GM12892 (cell line): ENCODE results near the gene NOL4L.

Experiments
- POLR2A ChIP-seq: IDR thresholded peaks from 2 replicates; pipeline ENCODE4 v1.6.1; 2011; ENCODE audit warnings: low read depth, low read length, control low read depth
- POLR2AphosphoS5 ChIP-seq: IDR thresholded peaks from 2 replicates; pipeline ENCODE4 v1.6.1; 2011; ENCODE audit warnings: low read depth, low read length, control low read depth
- TAF1 ChIP-seq: IDR thresholded peaks from 2 replicates; pipeline ENCODE4 v1.6.1; 2011; ENCODE audit warnings: low read depth, mild to moderate bottlenecking, control low read depth, low read length, borderline replicate concordance

DNA sequence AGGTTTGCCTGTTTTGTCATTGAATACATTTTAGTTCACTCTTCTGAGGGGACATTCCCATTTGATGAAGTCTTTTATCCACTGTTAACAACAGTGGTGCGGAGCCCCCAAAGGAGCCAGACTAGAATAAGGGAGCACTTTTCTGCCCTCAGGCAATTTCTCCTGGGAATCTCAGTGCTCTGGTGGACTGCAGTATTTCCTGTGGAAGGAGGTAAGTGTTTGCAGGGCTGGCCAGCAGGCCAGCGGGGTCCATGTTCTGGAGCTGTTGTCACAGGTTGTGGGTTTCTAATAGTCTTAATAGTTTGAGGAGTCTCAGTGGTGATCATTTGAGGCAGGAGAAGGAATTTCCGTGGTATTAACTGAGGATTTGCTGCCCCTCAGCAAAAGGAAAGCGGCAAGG, 143.5 kb downstream of the NOL4L start:
- TF ChIP-seq TAF1 (no peak), POLR2AphosphoS5 (no peak), POLR2A (no peak)
